GM19099 (cell line): ENCODE results near the gene FAT3.

ENCODE experiments used
- POLR2A ChIP-seq: IDR thresholded peaks from 3 replicates; pipeline ENCODE4 v1.6.1; 2011; ENCODE audit warnings: low read depth; ENCODE audit not compliant: insufficient read length; ENCODE audit errors: extremely low read depth

The FAT3 gene

GRCh38 chr11:92224407-92225124 lies at the start of gene FAT3:
Gene FAT3, plus strand, starts transcription at chr11:92224818. Its CDS starts 127,295 bp downstream, at chr11:92352113.
- TF ChIP-seq POLR2A: no peak

- TF ChIP-seq POLR2A: no peak
Observed at GRCh38 chr11:92179017-92179670, 45.5 kb upstream of the FAT3 start.

GRCh38 chr11:92180226-92180625 lies 44.4 kb upstream of the FAT3 start:
- TF ChIP-seq POLR2A: no peak

- no peak for TF ChIP-seq POLR2A
Observed at GRCh38 chr11:92180664-92181251, 43.9 kb upstream of the FAT3 start.

- no peak for TF ChIP-seq POLR2A
Observed at GRCh38 chr11:92190535-92191206, 33.9 kb upstream of the FAT3 start.

- no peak for TF ChIP-seq POLR2A
Observed at GRCh38 chr11:92192141-92192540, 32.5 kb upstream of the FAT3 start.

GRCh38 chr11:92198268-92198667 lies 26.4 kb upstream of the FAT3 start:
- TF ChIP-seq POLR2A: no peak

- no peak for TF ChIP-seq POLR2A
Observed at GRCh38 chr11:92199991-92200390, 24.6 kb upstream of the FAT3 start.

- TF ChIP-seq POLR2A: no peak
Observed at GRCh38 chr11:92204731-92205130, 19.9 kb upstream of the FAT3 start.

GRCh38 chr11:92206441-92206840 lies 18.2 kb upstream of the FAT3 start:
- TF ChIP-seq POLR2A: no peak

GRCh38 chr11:92211576-92212167 lies 12.9 kb upstream of the FAT3 start:
- no peak for TF ChIP-seq POLR2A

GRCh38 chr11:92212530-92212929 lies 12.1 kb upstream of the FAT3 start:
- no peak for TF ChIP-seq POLR2A

- TF ChIP-seq POLR2A: no peak
Observed at GRCh38 chr11:92216789-92217188, 7.8 kb upstream of the FAT3 start.

GRCh38 chr11:92219476-92219875 lies 5.1 kb upstream of the FAT3 start:
- TF ChIP-seq POLR2A: no peak

GRCh38 chr11:92222701-92223100 lies 1.9 kb upstream of the FAT3 start:
- no peak for TF ChIP-seq POLR2A
